Activated CD8-positive, alpha-beta T cell treated with anti-CD3 and anti-CD28 coated beads for 36 hours (primary cell): ENCODE results near the gene CHCHD3. TPM values are rescaled to one million over a fixed set of nuclear protein-coding genes. Genes with fewer than 3 reads are reported as not detected.
A peak's percentile ranks its signal among the peaks of the same experiment; 100 is the strongest.
"Not testable (repeated sequence)": the region's sequence is repeated elsewhere in the genome, so short reads cannot be mapped to it uniquely, and the experiment has no call there.

Experiments used
- ATAC-seq: fragments of 200-7000 bp; cut with Tn5 transposase; one replicate; pipeline ENCODE4 v1.10.0; 2021; ENCODE audit warnings: mild to moderate bottlenecking, moderate library complexity
- CTCF ChIA-PET: fragments of 350-600 bp; sonication (Branson Sonifier 250); formaldehyde crosslinking; loops from one replicate; lab custom pipeline; 2021; ENCODE audit warnings: antibody characterized with exemption; lab: Charles Lee
- POLR2A ChIA-PET: fragments of 350-600 bp; sonication (Branson Sonifier 250); formaldehyde crosslinking; loops from one replicate; lab custom pipeline; 2021; ENCODE audit warnings: antibody characterized with exemption; lab: Charles Lee
- DNase-seq: peaks from one replicate; pipeline ENCODE4 v3.0.0-alpha.2; 2020
- H3K27ac Mint-ChIP-seq: one replicate; pipeline ENCODE4 v1.8.0; 2021; ENCODE audit warnings: mild to moderate bottlenecking, mixed read lengths
- H3K27me3 Mint-ChIP-seq: one replicate; pipeline ENCODE4 v1.8.0; 2021; ENCODE audit warnings: mixed read lengths
- H3K36me3 Mint-ChIP-seq: one replicate; pipeline ENCODE4 v1.8.0; 2021; ENCODE audit warnings: low read depth, mixed read lengths
- H3K4me1 Mint-ChIP-seq: one replicate; pipeline ENCODE4 v1.8.0; 2021; ENCODE audit warnings: low read depth, mixed read lengths
- H3K4me3 Mint-ChIP-seq: one replicate; pipeline ENCODE4 v1.8.0; 2021; ENCODE audit warnings: mild to moderate bottlenecking, moderate library complexity, mixed read lengths
- H3K9me3 Mint-ChIP-seq: one replicate; pipeline ENCODE4 v1.8.0; 2021; ENCODE audit warnings: mixed read lengths
- CTCF ChIP-seq: fragments of 200-600 bp; IDR thresholded peaks from one replicate; pipeline ENCODE4 v1.8.0; 2022; ENCODE audit warnings: antibody characterized with exemption, mild to moderate bottlenecking
- intact Hi-C: fragments of 100-400 bp; cut with micrococcal nuclease; formaldehyde crosslinking; loops from one replicate; pipeline ENCODE4 v1.10.0; 2022
- total RNA-seq, 2 experiments: library from RNA; stranded (reverse); gene quantifications; one replicate each; pipeline ENCODE4 v1.2.3, GENCODE V29; 2021

CHCHD3 gene
- total RNA-seq, 2 experiments from 2014 or later = 61.4 to 63.4 TPM

- POLR2A ChIA-PET = no interaction called here
- CTCF ChIA-PET = no interaction called here
- no peak overlapping the region for H3K27ac Mint-ChIP-seq
- H3K36me3 Mint-ChIP-seq = peaks cover 17% of the 10 kb centered on the region
- H3K27me3 Mint-ChIP-seq = no peaks in the 10 kb centered on the region
- intact Hi-C loops = no loop called here
- no peak overlapping the region for H3K4me3 Mint-ChIP-seq
- no peak for TF ChIP-seq CTCF
- DNase-seq (no peak), ATAC-seq (no peak)
- H3K9me3 Mint-ChIP-seq = no peaks in the 10 kb centered on the region
- peaks cover 18% of the 10 kb centered on the region for H3K4me1 Mint-ChIP-seq
Observed at GRCh38 chr7:133040178-133040577, 41.7 kb downstream of the CHCHD3 start.

GRCh38 chr7:133039614-133040013 lies 42.3 kb downstream of the CHCHD3 start:
- ATAC-seq = no peak
- TF ChIP-seq CTCF = no peak
- ChIA-PET CTCF (no interaction called here), POLR2A (no interaction called here)
- DNase-seq = no peak
- peaks cover 18% of the 10 kb centered on the region for H3K4me1 Mint-ChIP-seq
- H3K27ac Mint-ChIP-seq = no peak overlapping the region
- intact Hi-C loops = no loop called here
- no peaks in the 10 kb centered on the region for H3K9me3 Mint-ChIP-seq
- H3K4me3 Mint-ChIP-seq = no peak overlapping the region
- peaks cover 17% of the 10 kb centered on the region for H3K36me3 Mint-ChIP-seq
- no peaks in the 10 kb centered on the region for H3K27me3 Mint-ChIP-seq

GRCh38 chr7:133036289-133036688 lies 45.6 kb downstream of the CHCHD3 start:
- ATAC-seq = no peak
- ChIA-PET POLR2A (no interaction called here), CTCF (no interaction called here)
- intact Hi-C loops = no loop called here
- no peak for DNase-seq
- peaks cover 15% of the 10 kb centered on the region for H3K36me3 Mint-ChIP-seq
- H3K4me1 Mint-ChIP-seq = peaks cover 16% of the 10 kb centered on the region
- H3K4me3 Mint-ChIP-seq = no peak overlapping the region
- TF ChIP-seq CTCF = no peak
- no peak overlapping the region for H3K27ac Mint-ChIP-seq
- H3K9me3 Mint-ChIP-seq = no peaks in the 10 kb centered on the region
- no peaks in the 10 kb centered on the region for H3K27me3 Mint-ChIP-seq

- H3K4me3 Mint-ChIP-seq, H3K27me3 Mint-ChIP-seq, intact Hi-C loops, CTCF ChIA-PET, H3K27ac Mint-ChIP-seq, H3K9me3 Mint-ChIP-seq, POLR2A ChIA-PET: not testable (repeated sequence)
- ATAC-seq (peak; percentile 55), DNase-seq (peak; percentile 29)
- Mint-ChIP-seq H3K36me3 (peaks cover 12% of the 10 kb centered on the region), H3K4me1 (peaks cover 20% of the 10 kb centered on the region)
Observed at GRCh38 chr7:133035240-133035639, 46.6 kb downstream of the CHCHD3 start.

GRCh38 chr7:133030346-133030745 lies 51.5 kb downstream of the CHCHD3 start:
- ATAC-seq (no peak), DNase-seq (no peak)
- intact Hi-C loops = no loop called here
- Mint-ChIP-seq H3K4me3 (no peak overlapping the region), H3K9me3 (peaks cover 2% of the 10 kb centered on the region), H3K27ac (no peak overlapping the region), H3K4me1 (peaks cover 16% of the 10 kb centered on the region), H3K36me3 (peaks cover 7% of the 10 kb centered on the region), H3K27me3 (no peaks in the 10 kb centered on the region)
- TF ChIP-seq CTCF = no peak
- CTCF ChIA-PET = no interaction called here
- POLR2A ChIA-PET = no interaction called here

- peaks cover 2% of the 10 kb centered on the region for H3K9me3 Mint-ChIP-seq
- H3K27me3 Mint-ChIP-seq = no peaks in the 10 kb centered on the region
- DNase-seq (no peak), ATAC-seq (no peak)
- POLR2A ChIA-PET = no interaction called here
- H3K4me1 Mint-ChIP-seq = peaks cover 15% of the 10 kb centered on the region
- TF ChIP-seq CTCF = no peak
- peaks cover 2% of the 10 kb centered on the region for H3K36me3 Mint-ChIP-seq
- intact Hi-C loops = no loop called here
- no peak overlapping the region for H3K27ac Mint-ChIP-seq
- CTCF ChIA-PET = interaction anchor here (0.9 kb wide), 1 partner anchor 635 kb away, joined by 3 read pairs; no protein-coding TSS in a partner anchor
- H3K4me3 Mint-ChIP-seq = no peak overlapping the region
Observed at GRCh38 chr7:133029463-133029862, 52.4 kb downstream of the CHCHD3 start.
